Fibroblast of lung (primary cell): Measurements from ENCODE around the gene NANOGP8. TPM values are rescaled to one million over a fixed set of nuclear protein-coding genes. Genes with fewer than 3 reads are reported as not detected.

ENCODE experiments used
- DNase-seq, 2 donors: peaks; one replicate each; pipeline versions ENCODE4 v3.0.0 to v3.0.0-alpha.2; 2010; ENCODE audit warnings: low read depth in 2 of 2
- H2AFZ ChIP-seq: 2 replicates; pipeline ENCODE4 v1.5.1; 2012; ENCODE audit warnings: low read length, control low read depth, inconsistent platforms
- H3K27ac ChIP-seq: 2 replicates; pipeline ENCODE4 v1.5.1; 2011; ENCODE audit warnings: low read length, control low read depth; ENCODE audit not compliant: insufficient read depth
- H3K27me3 ChIP-seq: 2 replicates; pipeline ENCODE4 v1.5.1; 2011; ENCODE audit warnings: mild to moderate bottlenecking, low read length; ENCODE audit not compliant: control insufficient read depth, insufficient read depth
- H3K36me3 ChIP-seq: 2 replicates; pipeline ENCODE4 v1.5.1; 2011; ENCODE audit warnings: low read length; ENCODE audit not compliant: control insufficient read depth, insufficient read depth
- H3K4me1 ChIP-seq: 2 replicates; pipeline ENCODE4 v1.5.1; 2011; ENCODE audit warnings: low read length; ENCODE audit not compliant: control insufficient read depth, insufficient read depth; ENCODE audit errors: extremely low read depth
- H3K4me2 ChIP-seq: 2 replicates; pipeline ENCODE4 v1.5.1; 2011; ENCODE audit warnings: low read length, control low read depth; ENCODE audit not compliant: insufficient read depth; ENCODE audit errors: extremely low read depth
- H3K4me3 ChIP-seq, 4 experiments: fragments of 200-600 bp in 1 of 4; sonication (generic) in 1 of 4; replicated peaks in 1 of 4; 2 replicates each; pipeline ENCODE4 v1.5.1; 2011 to 2016; ENCODE audit warnings: low read length in 4 of 4, low read depth in 3 of 4, mild to moderate bottlenecking in 3 of 4, control low read depth in 2 of 4, inconsistent platforms in 1 of 4, mixed read lengths in 1 of 4; ENCODE audit not compliant: insufficient read depth in 1 of 4; ENCODE audit errors: control extremely low read depth in 1 of 4
- H3K79me2 ChIP-seq: 2 replicates; pipeline ENCODE4 v1.5.1; 2012; ENCODE audit warnings: mild to moderate bottlenecking, low read length, inconsistent platforms; ENCODE audit not compliant: control insufficient read depth, insufficient read depth
- H3K9ac ChIP-seq: 2 replicates; pipeline ENCODE4 v1.5.1; 2011; ENCODE audit warnings: mild to moderate bottlenecking, low read length, control low read depth; ENCODE audit not compliant: insufficient read depth
- H3K9me3 ChIP-seq: 2 replicates; pipeline ENCODE4 v1.5.1; 2012; ENCODE audit warnings: low read depth, low read length; ENCODE audit not compliant: control insufficient read depth, insufficient read depth
- H4K20me1 ChIP-seq: 2 replicates; pipeline ENCODE4 v1.5.1; 2011; ENCODE audit warnings: low read length; ENCODE audit not compliant: control insufficient read depth, insufficient read depth; ENCODE audit errors: extremely low read depth
- CTCF ChIP-seq, 2 donors: IDR thresholded peaks in 1 of 2; conservative IDR thresholded peaks in 1 of 2; 1 replicate in 1 of 2; 2 replicates in 1 of 2; pipeline ENCODE4 v1.5.1; 2011 to 2012; ENCODE audit warnings: low read length in 2 of 2, control low read depth in 1 of 2, inconsistent platforms in 1 of 2, low read depth in 1 of 2, mild to moderate bottlenecking in 1 of 2
- EZH2 ChIP-seq: IDR thresholded peaks from 2 replicates; pipeline ENCODE4 v1.5.1; 2012; ENCODE audit warnings: low read length, control low read depth, mild to moderate bottlenecking; ENCODE audit errors: missing control alignments
- polyA plus RNA-seq, 2 donors: library from polyadenylated mRNA; depleted of rRNA in 1 of 2; stranded (reverse) in 1 of 2; unstranded in 1 of 2; fragments of >200 nt; gene quantifications; 2 replicates each; pipeline ENCODE4 v1.2.1, GENCODE V29; 2011 to 2012; ENCODE audit warnings: missing spikeins in 1 of 2
- total RNA-seq: library from RNA; depleted of rRNA; stranded (reverse); fragments of >200 nt; gene quantifications from 2 replicates; pipeline ENCODE4 v1.2.1, GENCODE V29; 2014

Gene NANOGP8
- total and polyA plus RNA-seq, 2 donors (not counting 1 experiment from before 2014, with no cell fraction given) = not detected

- no peak for DNase-seq
- no peaks in the 10 kb centered on the region for H4K20me1 ChIP-seq
Observed at GRCh38 chr15:35112346-35112745, 27.3 kb upstream of the NANOGP8 start.

GRCh38 chr15:35111861-35112260 is 26.8 kb upstream of the NANOGP8 start:
- no peaks in the 10 kb centered on the region for H4K20me1 ChIP-seq
- H3K36me3 ChIP-seq = no peaks in the 10 kb centered on the region
- H3K27me3 ChIP-seq = no peaks in the 10 kb centered on the region
- peaks cover 3% of the 10 kb centered on the region for H3K4me1 ChIP-seq
- no peak for DNase-seq
- no peaks in the 10 kb centered on the region for H3K79me2 ChIP-seq
- no peak overlapping the region for H3K4me3 ChIP-seq
- TF ChIP-seq EZH2 (no peak), CTCF (conservative IDR thresholded peaks at IDR 0.05 in 1 of 2, IDR thresholded peaks at IDR 0.05 in 1 of 2; ENCODE audit: low read depth in 1 of 2, low read length in 2 of 2) (no peak)
- H2AFZ ChIP-seq = no peak overlapping the region
- no peak overlapping the region for H3K27ac ChIP-seq
- H3K9me3 ChIP-seq = no peaks in the 10 kb centered on the region
- H3K4me2 ChIP-seq = no peak overlapping the region
- H3K9ac ChIP-seq = no peak overlapping the region

More at GRCh38 chr15:35112346-35112745, 27.3 kb upstream of the NANOGP8 start:
- Histone ChIP-seq H3K9me3 (no peaks in the 10 kb centered on the region), H3K27ac (no peak overlapping the region), H3K4me3 (no peak overlapping the region), H2AFZ (no peak overlapping the region), H3K27me3 (no peaks in the 10 kb centered on the region), H3K36me3 (no peaks in the 10 kb centered on the region), H3K4me2 (no peak overlapping the region), H3K79me2 (no peaks in the 10 kb centered on the region), H3K4me1 (no peaks in the 10 kb centered on the region), H3K9ac (no peak overlapping the region)
- no peak for TF ChIP-seq CTCF (conservative IDR thresholded peaks at IDR 0.05 in 1 of 2, IDR thresholded peaks at IDR 0.05 in 1 of 2; ENCODE audit: low read depth in 1 of 2, low read length in 2 of 2)
- no peak for TF ChIP-seq EZH2

GRCh38 chr15:35108453-35108852 is 23.4 kb upstream of the NANOGP8 start:
- H3K4me2 ChIP-seq = no peak overlapping the region
- H3K27ac ChIP-seq = no peak overlapping the region
- no peak overlapping the region for H2AFZ ChIP-seq
- DNase-seq = no peak
- H4K20me1 ChIP-seq = no peaks in the 10 kb centered on the region
- TF ChIP-seq EZH2 (no peak), CTCF (conservative IDR thresholded peaks at IDR 0.05 in 1 of 2, IDR thresholded peaks at IDR 0.05 in 1 of 2; ENCODE audit: low read depth in 1 of 2, low read length in 2 of 2) (no peak)
- H3K9ac ChIP-seq = no peak overlapping the region
- H3K27me3 ChIP-seq = no peaks in the 10 kb centered on the region
- H3K79me2 ChIP-seq = no peaks in the 10 kb centered on the region
- H3K4me3 ChIP-seq = no peak overlapping the region
- peaks cover 3% of the 10 kb centered on the region for H3K4me1 ChIP-seq
- no peaks in the 10 kb centered on the region for H3K36me3 ChIP-seq
- no peaks in the 10 kb centered on the region for H3K9me3 ChIP-seq
